IMR-90 (cell line): ENCODE results near the gene SHISA8. TPM values are rescaled to one million over a fixed set of nuclear protein-coding genes. Genes with fewer than 3 reads are reported as not detected.

Source experiments
- ATAC-seq: fragments of 200-7000 bp; cut with Tn5 transposase; 2 replicates; pipeline ENCODE4 v1.9.1; 2020; ENCODE audit warnings: low read depth, mild to moderate bottlenecking, moderate library complexity
- BruUV-seq: library from RNA; stranded (reverse); fragments of 400-500 nt; replicated peaks from 2 replicates; lab custom pipeline; 2021; lab: Mats Ljungman, UMichigan
- CTCF ChIA-PET: fragments of 300-600 bp; formaldehyde crosslinking; extraction: SDS; loops from one replicate; lab custom pipeline; 2021; ENCODE audit warnings: antibody characterized with exemption; lab: Yijun Ruan, JAX
- POLR2A ChIA-PET: fragments of 300-600 bp; sonication (Branson Sonifier 250); formaldehyde crosslinking; loops from one replicate; lab custom pipeline; 2022; ENCODE audit warnings: antibody characterized with exemption; ENCODE audit not compliant: unreplicated experiment; lab: Charles Lee
- DNase-seq: peaks from one replicate; pipeline ENCODE4 v3.0.0; 2013
- H2AFZ ChIP-seq: replicated peaks from 2 replicates; pipeline ENCODE3; 2013; ENCODE audit warnings: low read length, mild to moderate bottlenecking; ENCODE audit not compliant: poor library complexity
- H2AK5ac ChIP-seq: 2 replicates; pipeline ENCODE4 v1.6.1; 2013; ENCODE audit warnings: low read depth, low read length, inconsistent platforms
- H2AK9ac ChIP-seq: replicated peaks from 2 replicates; pipeline ENCODE3; 2013; ENCODE audit warnings: mild to moderate bottlenecking, low read depth, low read length, moderate library complexity; ENCODE audit not compliant: poor library complexity
- H2BK120ac ChIP-seq: 2 replicates; pipeline ENCODE4 v1.6.1; 2013; ENCODE audit warnings: low read depth, low read length, inconsistent platforms
- H2BK15ac ChIP-seq: 3 replicates; pipeline ENCODE4 v1.6.1; 2013; ENCODE audit warnings: low read depth, low read length, inconsistent platforms
- H2BK20ac ChIP-seq: 2 replicates; pipeline ENCODE4 v1.6.1; 2013; ENCODE audit warnings: low read depth, mild to moderate bottlenecking, inconsistent platforms, low read length, moderate library complexity
- H2BK5ac ChIP-seq: 2 replicates; pipeline ENCODE4 v1.6.1; 2013; ENCODE audit warnings: mild to moderate bottlenecking, low read depth, low read length, inconsistent platforms; ENCODE audit not compliant: poor library complexity, severe bottlenecking
- H3K14ac ChIP-seq: replicated peaks from 2 replicates; pipeline ENCODE4 v1.6.1; 2013; ENCODE audit warnings: low read depth, low read length, inconsistent platforms
- H3K18ac ChIP-seq: 2 replicates; pipeline ENCODE4 v1.6.1; 2013; ENCODE audit warnings: low read depth, low read length, control low read depth
- H3K23ac ChIP-seq: 2 replicates; pipeline ENCODE4 v1.6.1; 2013; ENCODE audit warnings: low read depth, low read length, inconsistent platforms
- H3K27ac ChIP-seq: 2 replicates; pipeline ENCODE4 v1.5.1; 2013; ENCODE audit warnings: mild to moderate bottlenecking, control low read depth, low read length; ENCODE audit not compliant: insufficient read depth
- H3K27me3 ChIP-seq: 2 replicates; pipeline ENCODE4 v1.6.1; 2013; ENCODE audit warnings: low read length; ENCODE audit not compliant: control insufficient read depth, insufficient read depth
- H3K36me3 ChIP-seq: 2 replicates; pipeline ENCODE4 v1.6.1; 2013; ENCODE audit warnings: low read length, mixed read lengths; ENCODE audit not compliant: control insufficient read depth, insufficient read depth
- H3K4ac ChIP-seq: 2 replicates; pipeline ENCODE4 v1.6.1; 2013; ENCODE audit warnings: low read depth, low read length, inconsistent platforms
- H3K4me1 ChIP-seq: 2 replicates; pipeline ENCODE4 v1.6.1; 2013; ENCODE audit warnings: low read length, mixed read lengths; ENCODE audit not compliant: control insufficient read depth, insufficient read depth
- H3K4me2 ChIP-seq: 2 replicates; pipeline ENCODE4 v1.6.1; 2013; ENCODE audit warnings: low read depth, mild to moderate bottlenecking, control low read depth, low read length, moderate library complexity
- H3K4me3 ChIP-seq: 2 replicates; pipeline ENCODE4 v1.5.1; 2013; ENCODE audit warnings: low read depth, mild to moderate bottlenecking, control low read depth, low read length, moderate library complexity; ENCODE audit not compliant: insufficient read depth
- H3K56ac ChIP-seq: 2 replicates; pipeline ENCODE4 v1.6.1; 2013; ENCODE audit warnings: low read length, inconsistent platforms; ENCODE audit not compliant: insufficient read depth; ENCODE audit errors: extremely low read depth
- H3K79me1 ChIP-seq, 2 experiments: 2 replicates each; pipeline ENCODE4 v1.6.1; 2013; ENCODE audit warnings: low read length in 2 of 2, inconsistent platforms in 1 of 2, low read depth in 1 of 2
- H3K9ac ChIP-seq: 2 replicates; pipeline ENCODE4 v1.6.1; 2013; ENCODE audit warnings: low read depth, low read length, control low read depth
- H3K9me1 ChIP-seq: 2 replicates; pipeline ENCODE4 v1.6.1; 2013; ENCODE audit warnings: low read length, inconsistent platforms; ENCODE audit not compliant: insufficient read depth
- H3K9me3 ChIP-seq: 2 replicates; pipeline ENCODE4 v1.6.1; 2013; ENCODE audit warnings: low read length; ENCODE audit not compliant: control insufficient read depth, insufficient read depth
- H4K20me1 ChIP-seq: 2 replicates; pipeline ENCODE4 v1.6.1; 2013; ENCODE audit warnings: low read length, inconsistent platforms; ENCODE audit not compliant: insufficient read depth
- H4K5ac ChIP-seq: 2 replicates; pipeline ENCODE4 v1.6.1; 2013; ENCODE audit warnings: mild to moderate bottlenecking, low read depth, low read length, control low read depth
- H4K8ac ChIP-seq, 2 experiments: 2 replicates each; pipeline ENCODE4 v1.6.1; 2013; ENCODE audit warnings: low read depth in 2 of 2, low read length in 2 of 2, control low read depth in 1 of 2, inconsistent platforms in 1 of 2
- H4K91ac ChIP-seq: 2 replicates; pipeline ENCODE4 v1.6.1; 2013; ENCODE audit warnings: low read depth, low read length, inconsistent platforms; ENCODE audit not compliant: insufficient read depth
- BHLHE40 ChIP-seq: fragments of 150-350 bp; IDR thresholded peaks from 2 replicates; pipeline ENCODE4 v1.6.1; 2016; ENCODE audit warnings: mild to moderate bottlenecking, low read depth, low read length
- NFE2L2 ChIP-seq: fragments of 150-350 bp; IDR thresholded peaks from 2 replicates; pipeline ENCODE4 v1.6.1; 2016; ENCODE audit warnings: low read depth, mild to moderate bottlenecking, low read length
- POLR2A ChIP-seq: IDR thresholded peaks from 2 replicates; pipeline ENCODE4 v1.6.1; 2012; ENCODE audit warnings: mild to moderate bottlenecking, low read depth, low read length
- RFX5 ChIP-seq: IDR thresholded peaks from 2 replicates; pipeline ENCODE4 v1.8.0; 2012; ENCODE audit warnings: low read depth, mild to moderate bottlenecking, low read length, moderate library complexity
- WGBS, 2 experiments: methylation state at CpG; one replicate each; pipeline versions ENCODE4 v1.1.5 to v1.1.7; 2013; ENCODE audit warnings: missing lambda C conversion rate in 2 of 2; ENCODE audit not compliant: insufficient read length in 1 of 2; ENCODE audit errors: extremely low coverage in 2 of 2; 5-methylcytosine and 5-hydroxymethylcytosine counted together
- dilution Hi-C: fragments of 300-500 bp; cut with HindIII; formaldehyde crosslinking; loops from one replicate; pipeline ENCODE4 v1.14.3; 2018; ENCODE audit warnings: low sequenced_read_pairs; ENCODE audit not compliant: unreplicated experiment
- in situ Hi-C: fragments of 300-500 bp; cut with MboI; formaldehyde crosslinking; loops from 3 replicates; pipeline ENCODE4 v1.14.3; 2019; ENCODE audit warnings: low sequenced_read_pairs, inconsistent platforms, mixed read lengths
- intact Hi-C: fragments of 100-400 bp; cut with micrococcal nuclease; formaldehyde crosslinking; loops from 2 replicates; pipeline ENCODE4 v1.10.0; 2022
- polyA plus RNA-seq, 3 experiments: library from polyadenylated mRNA; depleted of rRNA; stranded (reverse); fragments of >200 nt; gene quantifications; 2 replicates each; pipeline ENCODE4 v1.2.3, GENCODE V29; 2012; ENCODE audit warnings: low replicate concordance in 1 of 3
- total RNA-seq: library from RNA; depleted of rRNA; stranded (reverse); fragments of >200 nt; gene quantifications from 2 replicates; pipeline ENCODE4 v1.2.3, GENCODE V29; 2012
- TF ChIP-seq, protein P1 (sequence below): fragments of 150-350 bp; IDR thresholded peaks from 2 replicates; pipeline ENCODE4 v1.6.1; 2016; ENCODE audit warnings: low read depth, mild to moderate bottlenecking, low read length, moderate library complexity, borderline replicate concordance

SHISA8 gene
- total and polyA plus RNA-seq, 2 of the 4 experiments (the other 2 are of a cell fraction): not detected

DNA sequence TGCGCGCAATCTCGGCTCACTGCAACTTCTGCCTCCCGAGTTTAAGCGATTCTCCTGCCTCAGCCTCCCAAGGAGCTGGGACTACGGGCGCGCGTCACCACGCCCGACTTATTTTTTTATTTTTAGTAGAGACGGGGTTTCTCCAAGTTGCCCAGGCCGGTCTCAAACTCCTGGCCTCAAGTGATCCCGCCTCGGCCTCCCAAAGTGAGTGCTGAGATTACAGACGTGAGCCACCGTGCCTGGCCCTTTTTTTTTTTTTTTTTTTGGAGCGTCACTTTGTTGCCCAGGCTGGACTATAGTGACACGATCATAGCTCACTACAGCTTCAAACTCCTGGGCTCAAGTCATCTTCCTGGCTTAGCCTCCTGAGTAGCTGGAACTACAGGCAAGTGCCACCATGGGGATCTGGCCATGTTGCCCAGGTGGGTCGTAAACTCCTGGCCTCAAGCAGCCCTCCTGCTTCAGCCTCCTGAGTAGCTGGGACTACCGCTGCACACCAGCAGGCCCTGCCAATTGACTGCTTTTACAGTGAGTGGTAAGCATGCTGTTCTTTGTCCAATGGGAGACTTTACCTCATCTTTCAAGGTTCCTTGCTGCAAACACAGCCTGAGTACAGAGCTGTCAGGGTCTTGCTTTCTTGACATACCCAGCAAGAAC lies 32.7 kb upstream of the SHISA8 start:
- no peak overlapping the region for H3K56ac ChIP-seq
- no peaks in the 10 kb centered on the region for H3K9me3 ChIP-seq
- dilution Hi-C loops (no loop called here), intact Hi-C loops (no loop called here), in situ Hi-C loops (no loop called here)
- H3K4me1 ChIP-seq: peaks cover 8% of the 10 kb centered on the region
- no peak overlapping the region for H2AK9ac ChIP-seq
- H3K4ac ChIP-seq: peak overlapping the region; percentile 86; the same call in 1 of the 2 replicates
- CTCF ChIA-PET: interaction anchor here (1.1 to 2.2 kb wide), 3 partner anchors 9 to 250 kb away, joined by 3 to 8 read pairs (median 4); partner anchors contain the start of gene TNFRSF13C
- H3K9me1 ChIP-seq: no peaks in the 10 kb centered on the region
- no peak overlapping the region for H2BK20ac ChIP-seq
- H3K27me3 ChIP-seq: no peaks in the 10 kb centered on the region
- no peak overlapping the region for H3K14ac ChIP-seq
- H3K23ac ChIP-seq: no peak overlapping the region
- no peak overlapping the region for H4K91ac ChIP-seq
- H2BK5ac ChIP-seq: no peak overlapping the region
- peaks cover 5 to 16% of the 10 kb centered on the region in 2 experiments for H3K79me1 ChIP-seq
- WGBS, 2 experiments: 86% methylated on average over 6 of the region's 21 CpGs; no CpG with 5 or more reads in 1 of the 2 experiments
- POLR2A ChIA-PET: no interaction called here
- no peak overlapping the region for H2AK5ac ChIP-seq
- H3K9ac ChIP-seq: no peak overlapping the region
- TF ChIP-seq BHLHE40 (no peak), NFE2L2 (no peak), RFX5 (no peak), POLR2A (no peak)
- TF ChIP-seq, protein P1, sequence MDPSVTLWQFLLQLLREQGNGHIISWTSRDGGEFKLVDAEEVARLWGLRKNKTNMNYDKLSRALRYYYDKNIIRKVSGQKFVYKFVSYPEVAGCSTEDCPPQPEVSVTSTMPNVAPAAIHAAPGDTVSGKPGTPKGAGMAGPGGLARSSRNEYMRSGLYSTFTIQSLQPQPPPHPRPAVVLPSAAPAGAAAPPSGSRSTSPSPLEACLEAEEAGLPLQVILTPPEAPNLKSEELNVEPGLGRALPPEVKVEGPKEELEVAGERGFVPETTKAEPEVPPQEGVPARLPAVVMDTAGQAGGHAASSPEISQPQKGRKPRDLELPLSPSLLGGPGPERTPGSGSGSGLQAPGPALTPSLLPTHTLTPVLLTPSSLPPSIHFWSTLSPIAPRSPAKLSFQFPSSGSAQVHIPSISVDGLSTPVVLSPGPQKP: no peak
- no peak overlapping the region for H3K4me3 ChIP-seq
- H2BK120ac ChIP-seq: no peak overlapping the region
- peak overlapping the region; percentile 67 to 97 for H4K8ac ChIP-seq
- no peaks in the 10 kb centered on the region for H4K20me1 ChIP-seq
- peak overlapping the region; percentile 37; the same call in 1 of the 3 replicates for H2BK15ac ChIP-seq
- no peak for ATAC-seq
- H3K36me3 ChIP-seq: no peaks in the 10 kb centered on the region
- BruUV-seq: no TSS peak
- H4K5ac ChIP-seq: no peak overlapping the region; the same call in 1 of the 2 replicates
- DNase-seq: no peak
- no peak overlapping the region for H3K18ac ChIP-seq
- no peak overlapping the region for H3K27ac ChIP-seq
- H3K4me2 ChIP-seq: no peak overlapping the region
- H2AFZ ChIP-seq: peak overlapping the region; percentile 93
